ENCODE results near the gene PSMA5.

GRCh38 chr1:109433322-109433721, 7.1 kb upstream of the PSMA5 start:
- TF ChIP-seq POLR2A (IDR thresholded peaks at IDR 0.05; ENCODE audit: low read depth, low read length): no peak
- TF ChIP-seq, protein P1, sequence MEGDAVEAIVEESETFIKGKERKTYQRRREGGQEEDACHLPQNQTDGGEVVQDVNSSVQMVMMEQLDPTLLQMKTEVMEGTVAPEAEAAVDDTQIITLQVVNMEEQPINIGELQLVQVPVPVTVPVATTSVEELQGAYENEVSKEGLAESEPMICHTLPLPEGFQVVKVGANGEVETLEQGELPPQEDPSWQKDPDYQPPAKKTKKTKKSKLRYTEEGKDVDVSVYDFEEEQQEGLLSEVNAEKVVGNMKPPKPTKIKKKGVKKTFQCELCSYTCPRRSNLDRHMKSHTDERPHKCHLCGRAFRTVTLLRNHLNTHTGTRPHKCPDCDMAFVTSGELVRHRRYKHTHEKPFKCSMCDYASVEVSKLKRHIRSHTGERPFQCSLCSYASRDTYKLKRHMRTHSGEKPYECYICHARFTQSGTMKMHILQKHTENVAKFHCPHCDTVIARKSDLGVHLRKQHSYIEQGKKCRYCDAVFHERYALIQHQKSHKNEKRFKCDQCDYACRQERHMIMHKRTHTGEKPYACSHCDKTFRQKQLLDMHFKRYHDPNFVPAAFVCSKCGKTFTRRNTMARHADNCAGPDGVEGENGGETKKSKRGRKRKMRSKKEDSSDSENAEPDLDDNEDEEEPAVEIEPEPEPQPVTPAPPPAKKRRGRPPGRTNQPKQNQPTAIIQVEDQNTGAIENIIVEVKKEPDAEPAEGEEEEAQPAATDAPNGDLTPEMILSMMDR (conservative IDR thresholded peaks at IDR 0.05; ENCODE audit: low read depth, low read length): no peak
- TF ChIP-seq, protein P2, sequence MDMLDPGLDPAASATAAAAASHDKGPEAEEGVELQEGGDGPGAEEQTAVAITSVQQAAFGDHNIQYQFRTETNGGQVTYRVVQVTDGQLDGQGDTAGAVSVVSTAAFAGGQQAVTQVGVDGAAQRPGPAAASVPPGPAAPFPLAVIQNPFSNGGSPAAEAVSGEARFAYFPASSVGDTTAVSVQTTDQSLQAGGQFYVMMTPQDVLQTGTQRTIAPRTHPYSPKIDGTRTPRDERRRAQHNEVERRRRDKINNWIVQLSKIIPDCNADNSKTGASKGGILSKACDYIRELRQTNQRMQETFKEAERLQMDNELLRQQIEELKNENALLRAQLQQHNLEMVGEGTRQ (IDR thresholded peaks at IDR 0.05; ENCODE audit: low read depth, low read length): no peak
